Stimulated activated CD4-positive, alpha-beta T cell treated with anti-CD3 and anti-CD28 coated beads, Interleukin-15, amount 100 ng/mL, for 48 hours (primary cell): Measurements from ENCODE around the gene SETD1A.

ENCODE experiments used
- DNase-seq, 2 donors: peaks; one replicate each; pipeline ENCODE4 v3.0.0-alpha.2; 2020; ENCODE audit warnings: low read depth in 2 of 2

The SETD1A gene

GRCh38 chr16:31020536-31020935, 63.0 kb downstream of the SETD1A start:
- DNase-seq, result no peak

GRCh38 chr16:31022544-31023251, 65.1 kb downstream of the SETD1A start:
- no peak for DNase-seq

GRCh38 chr16:31023252-31023602, 65.7 kb downstream of the SETD1A start:
- no peak for DNase-seq

GRCh38 chr16:31023627-31024226, 66.2 kb downstream of the SETD1A start:
- DNase-seq, result no peak

- DNase-seq, result no peak
Measured at GRCh38 chr16:31025339-31025738, 67.8 kb downstream of the SETD1A start.

DNA sequence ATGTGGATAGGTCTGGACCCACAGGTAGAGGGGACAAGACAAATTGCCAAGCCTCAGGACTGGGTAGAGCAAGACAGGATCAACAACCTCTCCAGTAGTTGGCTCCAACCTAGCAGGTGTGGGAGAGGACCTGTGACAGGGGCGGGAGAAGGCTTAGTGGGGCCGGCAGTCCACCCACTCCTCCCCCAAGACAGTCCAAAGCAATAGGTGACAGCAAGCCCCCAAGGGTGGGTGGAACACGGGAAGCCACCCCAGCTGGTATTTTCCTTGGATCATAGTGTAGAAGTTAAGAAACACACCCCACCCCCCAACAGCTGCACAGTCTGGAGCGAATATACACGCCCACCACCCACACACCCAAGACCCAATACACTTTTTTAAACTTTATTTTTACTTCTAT, 71.7 kb downstream of the SETD1A start:
- DNase-seq, result no peak

- DNase-seq, result no peak
Measured at GRCh38 chr16:31031276-31031675, 73.7 kb downstream of the SETD1A start.

GRCh38 chr16:31032736-31033708, 75.5 kb downstream of the SETD1A start, which contains the start of gene STX4:
TSS of gene STX4 (plus strand) at chr16:31033558. CDS start at chr16:31033806, 248 bp downstream.
- DNase-seq, result peak; percentile 94 to 96

- peak; percentile 70 to 81 for DNase-seq
Measured at GRCh38 chr16:31033709-31034492, 76.3 kb downstream of the SETD1A start.
